SK-N-MC (cell line): ENCODE results near the gene ZNF431.

Source experiments
- DNase-seq: peaks from one replicate; pipeline ENCODE4 v3.0.0-alpha.2; 2011; ENCODE audit warnings: low read depth, low spot score
- H3K27ac ChIP-seq: fragments of 200-600 bp; sonication (generic); 2 replicates; pipeline ENCODE4 v1.5.1; 2016; ENCODE audit warnings: mixed run types
- H3K36me3 ChIP-seq: fragments of 200-600 bp; sonication (generic); 2 replicates; pipeline ENCODE4 v1.6.1; 2017; ENCODE audit warnings: antibody characterized with exemption, low read length, mixed read lengths; ENCODE audit not compliant: insufficient read depth
- H3K4me3 ChIP-seq: fragments of 200-600 bp; sonication (generic); 2 replicates; pipeline ENCODE4 v1.5.1; 2016
- H3K9ac ChIP-seq: fragments of 200-600 bp; sonication (generic); 2 replicates; pipeline ENCODE4 v1.8.0; 2017; ENCODE audit warnings: mixed run types, mixed read lengths; ENCODE audit not compliant: insufficient read length
- H3K9me3 ChIP-seq: fragments of 200-600 bp; sonication (generic); 2 replicates; pipeline ENCODE4 v1.6.1; 2017; ENCODE audit warnings: low read depth, mild to moderate bottlenecking, antibody characterized with exemption, low read length, moderate library complexity, mixed read lengths
- EZH2 ChIP-seq: fragments of 200-600 bp; sonication (generic); IDR thresholded peaks from one replicate; pipeline ENCODE4 v1.6.1; 2017; ENCODE audit warnings: antibody characterized with exemption
- FOXP2 ChIP-seq: optimal IDR thresholded peaks from 2 replicates; pipeline ENCODE3; 2011; ENCODE audit warnings: mild to moderate bottlenecking, moderate library complexity; ENCODE audit not compliant: insufficient read depth; ENCODE audit errors: extremely low read length, control extremely low read depth
- POLR2AphosphoS5 ChIP-seq: IDR thresholded peaks from 2 replicates; pipeline ENCODE4 v1.6.1; 2012; ENCODE audit warnings: mild to moderate bottlenecking, low read depth, low read length, borderline replicate concordance

Gene ZNF431

GRCh38 chr19:21117041-21117907 lies 24.6 kb upstream of the ZNF431 start:
- no peak for DNase-seq

GRCh38 chr19:21126078-21126477 lies 15.8 kb upstream of the ZNF431 start:
- Histone ChIP-seq H3K4me3 (no peak overlapping the region), H3K36me3 (no peaks in the 10 kb centered on the region), H3K27ac (no peak overlapping the region), H3K9me3 (0 out of 2 replicates have a peak, but pooled peaks cover 3% of the 10 kb centered on the region), H3K9ac (no peak overlapping the region)
- TF ChIP-seq FOXP2 (no peak), POLR2AphosphoS5 (no peak), EZH2 (no peak)
- DNase-seq, result no peak

More at GRCh38 chr19:21117041-21117907, 24.6 kb upstream of the ZNF431 start:
- Histone ChIP-seq H3K9me3 (no peaks in the 10 kb centered on the region; the same call in 1 of the 2 replicates), H3K36me3 (peaks cover 21% of the 10 kb centered on the region), H3K27ac (no peak overlapping the region), H3K4me3 (no peak overlapping the region), H3K9ac (no peak overlapping the region)
- TF ChIP-seq POLR2AphosphoS5 (no peak), FOXP2 (no peak), EZH2 (no peak)

- DNase-seq, result no peak
Observed at GRCh38 chr19:21127001-21127400, 14.8 kb upstream of the ZNF431 start.

GRCh38 chr19:21127898-21128297 lies 13.9 kb upstream of the ZNF431 start:
- Histone ChIP-seq H3K27ac (no peak overlapping the region), H3K9me3 (0 out of 2 replicates have a peak, but pooled peaks cover 3% of the 10 kb centered on the region), H3K9ac (no peak overlapping the region), H3K4me3 (no peak overlapping the region), H3K36me3 (no peaks in the 10 kb centered on the region)
- no peak for DNase-seq
- TF ChIP-seq EZH2, result no peak
- TF ChIP-seq FOXP2, result no peak

More at GRCh38 chr19:21127001-21127400, 14.8 kb upstream of the ZNF431 start:
- no peak for TF ChIP-seq EZH2
- Histone ChIP-seq H3K27ac (no peak overlapping the region), H3K36me3 (no peaks in the 10 kb centered on the region), H3K4me3 (no peak overlapping the region), H3K9ac (no peak overlapping the region), H3K9me3 (0 out of 2 replicates have a peak, but pooled peaks cover 3% of the 10 kb centered on the region)

- Histone ChIP-seq H3K36me3 (no peaks in the 10 kb centered on the region), H3K9me3 (0 out of 2 replicates have a peak, but pooled peaks cover 3% of the 10 kb centered on the region), H3K27ac (no peak overlapping the region), H3K4me3 (no peak overlapping the region), H3K9ac (no peak overlapping the region)
- no peak for DNase-seq
- TF ChIP-seq POLR2AphosphoS5 (no peak), FOXP2 (no peak), EZH2 (no peak)
Observed at GRCh38 chr19:21128901-21129698, 12.7 kb upstream of the ZNF431 start.

GRCh38 chr19:21130097-21130775 lies 11.6 kb upstream of the ZNF431 start:
- Histone ChIP-seq H3K36me3 (no peaks in the 10 kb centered on the region), H3K4me3 (no peak overlapping the region), H3K9ac (no peak overlapping the region), H3K9me3 (0 out of 2 replicates have a peak, but pooled peaks cover 3% of the 10 kb centered on the region), H3K27ac (no peak overlapping the region)
- TF ChIP-seq EZH2, result no peak
- no peak for TF ChIP-seq FOXP2
- TF ChIP-seq POLR2AphosphoS5, result no peak
- DNase-seq, result no peak

- Histone ChIP-seq H3K9ac (no peak overlapping the region), H3K27ac (no peak overlapping the region), H3K9me3 (no peaks in the 10 kb centered on the region), H3K36me3 (no peaks in the 10 kb centered on the region), H3K4me3 (no peak overlapping the region)
- no peak for DNase-seq
- TF ChIP-seq EZH2, result no peak
- TF ChIP-seq FOXP2, result no peak
- no peak for TF ChIP-seq POLR2AphosphoS5
Observed at GRCh38 chr19:21133633-21134032, 8.2 kb upstream of the ZNF431 start.

- Histone ChIP-seq H3K4me3 (no peak overlapping the region), H3K9ac (no peak overlapping the region), H3K9me3 (no peaks in the 10 kb centered on the region), H3K36me3 (no peaks in the 10 kb centered on the region), H3K27ac (no peak overlapping the region)
- DNase-seq, result no peak
- TF ChIP-seq EZH2, result no peak
Observed at GRCh38 chr19:21134934-21135366, 6.9 kb upstream of the ZNF431 start.
